ENCODE measurements around the gene GABRA5.
A peak's percentile ranks its signal among the peaks of the same experiment; 100 is the strongest.

GABRA5 gene

GRCh38 chr15:26921433-26921832 lies 54.6 kb downstream of the GABRA5 start:
- DNase-seq = no peak

- no peak for DNase-seq
Observed at GRCh38 chr15:26926081-26926480, 59.2 kb downstream of the GABRA5 start.

DNA sequence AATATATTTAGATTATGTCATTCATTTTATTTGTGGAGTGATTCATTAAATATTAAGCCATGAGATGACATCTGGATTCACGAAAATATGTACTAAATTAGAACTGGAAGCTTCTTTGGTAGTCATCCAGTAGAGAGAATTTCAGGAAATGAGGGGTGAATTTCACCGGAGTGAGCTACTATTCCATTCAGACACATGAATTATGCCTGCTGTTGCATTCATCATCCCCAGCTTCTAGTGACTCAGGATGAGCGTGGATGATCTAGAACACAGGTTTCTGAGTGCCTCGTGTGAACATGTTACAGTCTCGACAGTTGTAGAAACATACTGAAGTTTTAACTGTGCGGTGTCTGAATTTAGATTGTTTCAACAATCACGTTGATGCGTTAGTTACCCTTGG lies 61.2 kb downstream of the GABRA5 start:
- peak in 5 of 56 donors; percentile 3 to 32 (median 16) for DNase-seq

GRCh38 chr15:26929588-26929987 lies 62.7 kb downstream of the GABRA5 start:
- DNase-seq = no peak

DNA sequence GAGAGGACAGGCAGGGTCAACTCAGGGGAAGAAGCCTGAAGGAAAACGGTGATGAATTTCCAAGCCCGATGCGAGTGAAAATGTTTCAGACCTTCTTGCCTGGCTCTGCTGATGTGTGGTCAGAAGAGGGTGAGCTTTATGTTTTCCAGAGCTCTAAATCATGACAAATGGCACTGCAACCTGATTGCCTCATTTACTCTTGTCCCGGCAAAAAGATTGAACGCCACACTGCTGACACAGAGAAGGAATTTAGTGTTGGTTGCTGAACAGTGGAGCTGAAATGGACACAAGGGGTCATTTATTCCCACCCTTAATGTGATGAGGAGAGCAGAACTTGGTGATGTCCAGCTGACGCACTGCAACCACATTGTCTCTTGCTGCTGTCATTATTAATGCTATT lies 68.0 kb downstream of the GABRA5 start:
- no peak for DNase-seq

DNA sequence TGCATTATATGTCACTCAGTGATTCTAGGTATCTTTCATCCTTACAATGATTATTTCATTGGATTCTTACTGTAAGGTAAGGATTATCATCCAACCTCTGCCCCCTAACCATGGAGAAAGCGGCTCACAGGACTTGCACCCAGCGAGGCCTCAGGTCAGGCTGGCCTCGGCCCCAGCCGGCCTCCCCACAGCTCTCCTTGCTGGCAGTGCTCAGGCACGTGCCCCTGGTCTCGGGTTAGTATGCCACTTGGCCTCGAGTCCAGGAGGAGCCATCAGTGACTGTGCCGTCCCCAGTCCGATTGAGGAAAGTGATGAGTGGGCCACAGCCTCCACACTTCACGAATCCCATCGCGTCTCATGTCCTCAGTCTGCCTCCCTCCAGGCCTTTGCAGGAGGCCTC lies 68.5 kb downstream of the GABRA5 start:
- DNase-seq = no peak

GRCh38 chr15:26936502-26936901 lies 69.6 kb downstream of the GABRA5 start:
- DNase-seq = no peak

DNA sequence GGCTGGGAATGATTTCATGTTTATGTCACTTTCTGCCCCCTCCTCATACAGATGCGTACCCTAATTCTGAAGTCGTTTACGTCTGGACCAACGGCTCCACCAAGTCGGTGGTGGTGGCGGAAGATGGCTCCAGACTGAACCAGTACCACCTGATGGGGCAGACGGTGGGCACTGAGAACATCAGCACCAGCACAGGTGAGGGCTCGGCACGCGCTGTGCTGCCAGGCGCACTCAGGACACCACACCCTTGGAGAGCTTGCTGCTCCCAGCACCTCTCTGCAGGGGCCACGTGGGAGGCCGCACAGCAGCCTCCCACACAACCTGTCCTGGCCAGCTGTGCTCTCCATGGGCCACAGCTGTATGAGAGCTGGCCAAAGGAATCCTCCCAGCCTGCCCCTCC lies 70.3 kb downstream of the GABRA5 start:
- DNase-seq = no peak

DNA sequence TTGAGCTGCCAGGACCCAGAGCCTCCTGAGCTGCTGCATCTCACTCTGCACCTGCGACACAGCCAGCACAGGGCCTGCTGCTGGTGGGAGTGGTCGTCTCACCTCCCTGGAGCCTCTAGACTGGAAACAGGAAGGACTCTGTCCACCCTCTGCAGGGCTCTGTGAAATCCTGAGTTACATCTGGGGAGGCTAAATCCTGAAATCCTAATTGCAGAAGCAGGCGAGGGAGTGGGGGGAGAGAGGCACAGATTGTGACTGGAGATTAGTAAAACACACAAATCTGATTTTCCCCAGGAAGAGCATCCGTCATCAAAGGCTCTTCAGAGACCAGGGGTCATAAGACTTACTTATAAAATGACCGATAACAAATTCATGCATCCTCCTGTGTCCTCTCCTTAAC lies 72.5 kb downstream of the GABRA5 start:
- no peak for DNase-seq

DNA sequence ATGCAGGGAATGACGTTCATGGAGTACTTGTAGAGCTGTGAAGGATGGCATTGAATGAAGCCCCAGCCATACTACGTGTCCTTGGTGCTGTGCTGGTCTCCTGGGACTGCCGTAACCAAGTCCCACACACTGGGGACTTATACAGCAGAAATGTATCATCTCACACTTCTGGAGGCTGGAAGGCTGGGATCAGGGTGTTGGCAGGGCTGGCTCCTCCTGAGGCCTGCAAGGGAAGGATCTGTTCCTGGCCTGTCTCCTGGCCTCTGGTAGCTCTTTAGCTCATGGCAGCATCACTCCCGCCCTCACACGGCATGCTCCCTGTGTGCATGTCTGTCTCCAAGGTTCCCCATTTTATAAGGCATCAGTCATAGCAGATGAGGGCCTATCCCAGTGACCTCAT lies 74.6 kb downstream of the GABRA5 start:
- no peak for DNase-seq

GRCh38 chr15:26943866-26944265 lies 77.0 kb downstream of the GABRA5 start:
- DNase-seq = no peak

DNA sequence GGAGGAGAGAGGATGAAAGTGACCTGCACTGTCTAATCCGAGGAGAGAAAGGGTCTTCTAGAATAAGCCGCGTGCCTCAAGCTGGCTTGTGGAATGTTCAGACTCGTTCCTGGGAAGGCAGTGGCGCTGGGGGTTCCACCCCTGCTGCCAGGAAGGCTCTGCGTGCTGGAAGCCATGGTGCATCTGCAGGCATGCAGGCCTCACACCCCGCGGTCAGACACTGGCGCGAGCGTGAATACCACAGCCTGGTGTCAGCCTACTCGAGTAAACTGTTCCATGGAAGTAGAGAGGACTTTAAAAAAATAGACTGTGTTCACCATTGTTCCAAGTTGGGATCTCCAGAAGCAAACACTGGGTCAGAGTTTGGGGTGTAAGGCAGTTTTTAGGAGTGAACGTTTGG lies 78.2 kb downstream of the GABRA5 start:
- no peak for DNase-seq

DNA sequence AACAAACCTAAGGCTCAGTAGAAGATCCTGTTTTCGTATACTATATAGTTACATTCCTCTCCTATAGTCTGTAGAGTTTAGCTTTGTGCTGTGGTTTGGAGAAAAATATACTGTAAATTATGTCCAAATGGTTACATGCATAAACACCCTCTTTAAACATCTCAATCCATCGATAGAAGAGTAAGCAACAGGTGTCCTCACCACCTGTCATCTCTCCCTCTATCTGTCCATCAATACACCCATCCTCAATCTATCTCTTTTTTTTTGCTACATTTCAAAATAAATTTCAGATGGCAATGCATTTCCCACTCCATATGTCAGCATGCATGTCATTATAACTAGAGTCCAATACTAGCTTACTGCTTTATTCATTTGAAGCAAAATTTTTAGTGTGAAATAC lies 83.1 kb downstream of the GABRA5 start:
- DNase-seq = no peak

- no peak for DNase-seq
Observed at GRCh38 chr15:26954403-26954802, 87.5 kb downstream of the GABRA5 start.

GRCh38 chr15:26967719-26968269 lies 100.9 kb downstream of the GABRA5 start:
- peak in 22 of 56 donors; percentile 20 to 75 (median 44) for DNase-seq

DNA sequence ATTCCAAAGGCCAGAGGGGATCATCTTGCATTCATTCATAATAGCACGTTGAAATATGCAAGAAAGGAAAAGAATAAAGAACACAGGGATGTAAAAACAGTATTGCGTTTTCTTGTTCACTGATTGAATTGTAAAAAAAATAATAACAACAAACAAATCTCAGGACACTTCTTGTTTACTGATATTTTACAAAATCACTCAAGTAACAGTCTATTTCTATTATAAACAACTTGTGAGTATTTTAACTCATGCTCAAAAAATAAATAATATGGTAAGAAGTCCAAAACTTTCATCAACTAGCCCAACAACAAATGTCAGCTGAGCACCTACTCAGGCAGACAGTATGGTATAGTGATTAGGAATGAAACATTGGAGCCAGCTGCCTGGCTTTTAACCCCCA lies 101.9 kb downstream of the GABRA5 start:
- DNase-seq = no peak

GRCh38 chr15:26970712-26971210 lies 103.9 kb downstream of the GABRA5 start, which contains the start of gene GABRG3:
Gene GABRG3, plus strand, starts transcription at chr15:26971181.
- peak in 6 of 56 donors; percentile 13 to 44 (median 17) for DNase-seq

GRCh38 chr15:26971271-26972018 lies 104.6 kb downstream of the GABRA5 start:
- peak in 8 of 56 donors; percentile 3 to 48 (median 20) for DNase-seq

GRCh38 chr15:26972636-26973035 lies 105.8 kb downstream of the GABRA5 start:
- DNase-seq = peak in 5 of 56 donors; percentile 8 to 48 (median 17)

DNA sequence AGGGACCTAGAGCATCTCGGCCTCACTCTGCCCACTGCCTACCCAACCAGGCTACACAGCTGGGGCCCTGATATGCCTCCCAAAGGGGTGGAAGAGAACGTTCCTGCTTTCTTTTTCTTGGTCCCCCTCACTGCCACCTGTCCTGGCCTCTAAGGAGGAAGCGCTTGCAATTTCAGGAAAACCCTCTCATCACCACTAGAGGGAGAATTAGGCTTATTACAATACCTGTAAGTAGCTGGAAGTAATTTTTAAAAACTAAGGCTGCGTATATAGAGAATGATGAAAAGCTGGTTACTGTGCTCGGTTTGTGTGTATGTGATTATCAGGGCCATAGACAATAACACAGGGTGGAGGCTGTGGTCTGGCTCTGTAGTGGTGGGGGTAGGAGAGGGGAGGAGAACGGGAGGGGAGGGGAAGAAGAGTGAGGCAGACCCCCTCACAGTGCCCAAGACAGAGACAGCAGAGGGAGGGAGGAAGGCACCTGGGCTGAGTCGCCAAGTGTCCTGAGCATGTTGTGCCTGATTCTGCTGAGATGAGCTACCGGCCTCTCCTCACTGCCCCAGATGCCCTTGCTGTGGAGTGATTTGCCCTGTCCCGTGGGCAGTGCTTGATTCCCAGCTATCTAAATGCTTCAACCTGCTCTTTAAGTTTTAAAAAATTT lies 107.4 kb downstream of the GABRA5 start:
- DNase-seq = peak in 2 of 56 donors; percentile 12 to 16

- no peak for DNase-seq
Observed at GRCh38 chr15:26981492-26981891, 114.6 kb downstream of the GABRA5 start.

GRCh38 chr15:26983822-26984221 lies 117.0 kb downstream of the GABRA5 start:
- no peak for DNase-seq

All from nucleus accumbens (tissue), 56 donors.